ENCODE results near the gene KIAA1586.
"Not testable (repeated sequence)": the region's sequence is repeated elsewhere in the genome, so short reads cannot be mapped to it uniquely, and the experiment has no call there.

Gene KIAA1586

GRCh38 chr6:57046332-57047256 lies at the start of gene KIAA1586:
Gene KIAA1586 (plus strand): TSS chr6:57046693. CDS start chr6:57046756, 63 bp downstream.
- peak; percentile 97 for DNase-seq

DNA sequence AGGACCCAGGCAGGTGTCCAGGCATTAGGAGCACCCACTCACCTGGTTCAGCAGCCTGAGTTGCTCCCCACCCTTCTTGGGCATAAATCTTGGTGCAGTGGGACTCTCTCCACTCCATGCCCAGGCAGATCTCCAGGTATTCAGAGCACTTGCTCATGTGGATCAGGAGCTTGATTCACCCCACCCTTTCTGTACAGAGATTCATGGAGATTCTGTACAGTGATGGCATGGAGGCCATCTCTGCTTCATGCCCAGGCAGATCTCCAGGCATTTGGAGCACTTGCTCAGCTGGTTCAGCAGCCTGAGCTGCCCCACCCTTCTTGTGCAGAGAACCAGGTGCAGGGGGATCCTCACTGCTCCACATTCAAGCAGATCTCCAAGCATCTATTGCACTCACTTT lies 47.4 kb upstream of the KIAA1586 start:
- DNase-seq, result no peak

- DNase-seq, result not testable (repeated sequence)
Measured at GRCh38 chr6:56999748-57000147, 46.7 kb upstream of the KIAA1586 start.

DNA sequence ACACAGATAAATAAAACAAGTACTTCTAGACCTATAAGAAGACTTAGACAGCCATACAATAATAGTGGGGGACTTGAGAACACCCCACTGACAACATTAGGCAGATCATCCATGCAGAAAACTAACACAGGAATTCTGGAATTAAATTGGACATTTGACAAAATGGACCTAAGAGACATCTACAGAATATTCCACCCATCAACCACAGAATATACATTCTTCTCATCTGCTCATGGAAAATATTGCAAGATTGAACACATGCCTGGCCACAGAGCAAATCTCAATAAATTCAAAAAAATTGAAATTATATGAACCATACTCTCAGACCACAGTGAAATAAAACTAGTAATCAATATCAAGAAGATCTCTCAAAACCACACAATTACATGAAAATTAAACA lies 44.3 kb upstream of the KIAA1586 start:
- no peak for DNase-seq

DNA sequence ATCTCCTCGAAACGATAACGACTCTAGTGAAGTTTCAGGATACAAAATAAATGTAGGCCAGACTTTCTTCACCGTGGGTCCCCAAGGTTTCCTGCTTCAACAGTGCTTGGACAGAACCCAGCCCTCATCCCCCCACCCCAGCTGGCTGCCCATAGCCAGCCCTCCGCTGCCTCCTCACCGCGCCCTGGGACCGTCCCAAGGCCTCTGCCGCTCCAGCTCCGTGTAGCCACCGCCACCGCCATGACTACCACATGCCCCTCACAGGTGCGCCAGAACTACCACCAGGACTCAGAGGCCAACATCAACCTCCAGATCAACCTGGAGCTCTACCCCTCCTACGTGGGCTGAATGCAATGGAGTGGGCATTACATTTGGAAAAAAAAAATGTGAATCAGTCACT lies 42.2 kb upstream of the KIAA1586 start:
- DNase-seq, result no peak

- DNase-seq, result no peak
Measured at GRCh38 chr6:57006101-57006500, 40.4 kb upstream of the KIAA1586 start.

DNA sequence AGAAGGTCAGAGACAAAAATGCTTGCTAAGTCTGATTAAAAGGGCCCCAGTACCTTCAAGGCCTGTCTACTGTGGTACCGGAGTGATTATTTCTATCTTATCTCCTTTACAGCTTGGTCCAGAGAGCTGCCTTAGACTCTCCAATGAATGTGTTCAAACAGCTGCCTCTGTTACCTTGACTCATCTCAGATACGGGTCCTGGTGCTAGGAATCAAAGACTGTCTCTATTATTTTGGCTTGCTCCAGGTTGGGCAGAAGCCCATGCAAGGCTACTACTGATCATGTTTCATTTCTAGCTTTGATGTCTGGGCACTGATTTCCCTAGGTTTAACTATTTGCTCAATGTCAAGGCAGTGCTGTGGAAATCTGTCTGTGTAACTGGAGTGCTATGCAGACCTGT lies 38.4 kb upstream of the KIAA1586 start:
- DNase-seq, result not testable (repeated sequence)

GRCh38 chr6:57013521-57013926 lies 33.0 kb upstream of the KIAA1586 start:
- DNase-seq, result no peak

- DNase-seq, result peak; percentile 79
Measured at GRCh38 chr6:57017069-57017468, 29.4 kb upstream of the KIAA1586 start.

DNA sequence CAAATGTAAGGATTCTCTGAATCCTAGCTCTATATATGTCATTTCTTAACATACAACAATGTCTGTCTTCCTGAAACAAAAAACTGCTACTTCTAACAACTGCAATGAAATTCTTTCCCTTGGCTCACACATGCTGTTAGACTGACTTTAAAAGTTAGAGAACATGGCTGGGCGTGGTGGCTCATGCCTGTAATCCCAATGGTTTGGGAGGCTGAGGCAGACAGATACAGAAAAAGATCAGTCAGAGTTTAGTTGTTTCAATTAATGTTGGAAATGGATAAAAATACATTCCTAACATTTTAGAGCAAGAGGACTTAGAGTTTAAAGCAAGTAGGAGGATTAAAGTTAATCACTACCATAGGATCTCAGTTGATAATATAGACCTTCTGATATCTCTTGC lies 28.7 kb upstream of the KIAA1586 start:
- DNase-seq, result peak; percentile 11

- peak; percentile 29 for DNase-seq
Measured at GRCh38 chr6:57019434-57019833, 27.1 kb upstream of the KIAA1586 start.

GRCh38 chr6:57021086-57021720 lies 25.3 kb upstream of the KIAA1586 start:
- DNase-seq, result peak; percentile 85

DNA sequence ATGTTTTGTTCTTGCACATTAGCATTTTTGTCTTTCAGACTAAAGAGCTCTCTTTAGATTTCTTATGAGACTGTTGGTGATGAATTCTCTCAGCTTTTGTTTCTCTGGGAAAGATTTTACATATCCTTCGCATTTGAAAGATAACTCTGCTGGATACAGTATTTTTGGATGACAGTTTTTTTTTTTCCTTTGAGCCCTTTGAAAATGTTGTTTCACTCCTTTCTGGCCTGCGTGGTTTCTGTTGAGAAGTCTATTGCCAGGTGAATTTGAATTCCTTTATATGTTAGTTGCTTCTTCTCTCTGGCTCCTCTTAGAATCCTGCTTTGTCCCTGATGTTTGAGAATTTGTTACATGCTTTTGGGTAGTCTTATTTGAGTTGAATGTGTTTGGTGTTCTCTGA lies 22.2 kb upstream of the KIAA1586 start:
- no peak for DNase-seq

DNA sequence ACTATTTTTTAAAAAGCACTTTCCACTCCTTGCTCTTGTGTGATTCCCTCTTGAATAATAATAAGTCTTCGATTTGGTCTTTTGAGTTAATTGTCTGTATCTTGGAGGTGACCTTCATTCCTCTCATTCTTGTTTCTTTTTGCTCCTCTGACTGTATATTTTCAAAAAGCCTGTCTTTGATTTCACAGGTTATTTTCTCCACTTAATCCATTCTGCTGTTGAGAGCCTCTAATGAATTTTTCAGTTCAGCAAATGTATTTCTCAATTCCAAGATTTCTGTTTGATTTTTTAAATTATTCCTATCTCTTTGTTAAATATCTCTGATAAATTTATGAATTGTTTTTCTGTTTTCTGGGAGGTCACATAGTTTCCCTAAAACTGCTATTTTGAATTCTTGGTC lies 21.7 kb upstream of the KIAA1586 start:
- DNase-seq, result no peak

DNA sequence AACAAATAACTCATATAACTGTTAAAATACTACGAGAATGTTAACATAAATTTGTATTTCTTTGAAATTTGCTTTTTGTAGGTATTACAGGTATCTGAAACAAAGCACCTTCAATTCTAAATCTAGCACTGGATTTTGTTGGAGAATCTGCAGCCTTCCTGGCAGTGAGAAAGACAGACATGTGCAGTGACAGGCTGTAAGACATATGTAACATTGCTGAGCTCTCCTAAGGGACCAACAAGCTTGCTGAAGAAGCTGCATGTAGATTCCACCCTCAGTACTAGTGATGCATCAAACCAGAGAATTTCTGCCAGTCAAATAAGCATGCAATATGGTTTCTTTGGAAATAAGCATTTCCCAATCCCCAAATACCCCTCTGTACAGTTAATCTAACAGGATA lies 20.5 kb upstream of the KIAA1586 start:
- DNase-seq, result no peak

DNA sequence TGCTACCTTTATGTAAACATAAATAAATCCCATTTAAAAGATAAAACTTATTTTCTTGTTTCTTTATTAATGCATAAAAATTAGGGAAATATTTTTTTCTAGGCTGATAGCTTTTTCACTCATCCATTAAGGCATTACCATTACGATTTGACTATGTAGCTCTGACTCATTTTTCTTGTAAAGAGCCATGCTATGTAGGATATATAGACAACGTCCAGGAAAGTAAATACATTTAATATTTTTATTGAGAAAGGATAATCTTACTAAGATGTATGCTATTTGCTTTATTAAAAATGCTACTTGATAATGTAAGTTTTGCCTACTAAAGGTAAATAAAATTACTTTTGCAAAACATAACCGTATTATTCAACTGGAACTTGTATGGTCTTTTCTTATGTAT lies 19.2 kb upstream of the KIAA1586 start:
- DNase-seq, result no peak

- no peak for DNase-seq
Measured at GRCh38 chr6:57029213-57029612, 17.3 kb upstream of the KIAA1586 start.

DNA sequence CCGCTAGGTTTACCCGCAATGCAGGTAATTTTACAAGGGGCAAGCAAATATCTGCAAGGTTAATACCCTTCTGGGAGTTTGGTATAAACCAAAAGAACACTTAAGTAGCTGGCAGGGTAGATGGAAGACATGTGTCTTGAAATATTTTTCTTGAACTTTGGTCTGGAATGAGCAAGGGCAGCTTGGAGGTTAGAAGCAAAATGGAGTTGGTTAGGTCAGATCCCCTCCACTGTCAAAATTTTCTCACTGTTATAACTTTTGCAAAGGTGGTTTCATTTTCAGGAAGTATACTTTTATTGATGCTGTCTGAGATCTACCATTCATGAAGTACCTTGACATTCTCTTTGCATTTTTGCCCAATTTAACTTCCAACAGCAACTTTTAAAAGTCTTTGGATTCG lies 13.3 kb upstream of the KIAA1586 start:
- no peak for DNase-seq

- no peak for DNase-seq
Measured at GRCh38 chr6:57035549-57035948, 10.9 kb upstream of the KIAA1586 start.

DNA sequence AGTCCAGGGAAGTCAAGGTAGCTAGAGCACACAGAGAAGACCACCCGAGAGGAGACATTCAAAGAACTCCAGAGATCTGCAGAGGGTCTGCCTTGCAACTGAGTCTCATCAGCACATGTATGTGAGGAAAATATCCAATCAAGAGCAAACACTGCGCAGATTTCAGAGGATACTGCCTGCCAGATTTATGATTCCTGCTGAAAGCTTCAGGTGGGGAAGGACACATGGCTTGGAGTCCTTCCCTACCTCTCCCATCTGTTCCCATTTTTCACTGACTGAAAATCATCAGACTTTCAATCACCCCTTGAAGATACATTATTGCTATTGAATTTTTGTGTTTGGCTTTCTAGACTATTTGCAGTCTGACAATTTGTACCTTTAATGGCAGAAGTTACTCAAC lies 7.6 kb upstream of the KIAA1586 start:
- DNase-seq, result no peak

- peak; percentile 56 for DNase-seq
Measured at GRCh38 chr6:57040011-57040410, 6.5 kb upstream of the KIAA1586 start.

DNA sequence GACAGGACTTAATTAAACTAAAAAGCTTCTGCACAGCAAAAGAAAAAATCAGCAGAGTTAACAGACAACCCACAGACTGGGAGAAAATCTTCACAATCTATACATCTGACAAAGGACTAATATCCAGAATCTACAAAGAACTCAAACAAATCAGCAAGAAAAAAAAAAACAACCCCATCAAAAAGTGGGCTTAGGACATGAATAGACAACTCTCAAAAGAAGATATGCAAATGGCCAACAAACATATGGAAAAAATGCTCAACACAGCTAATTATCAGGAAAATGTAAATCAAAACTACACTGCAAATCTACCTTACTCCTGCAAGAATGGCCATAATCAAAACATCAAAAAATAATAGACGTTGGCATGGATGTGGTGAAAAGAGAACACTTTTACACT lies 2.4 kb upstream of the KIAA1586 start:
- DNase-seq, result not testable (repeated sequence)

- no peak for DNase-seq
Measured at GRCh38 chr6:57044568-57044967, 1.9 kb upstream of the KIAA1586 start.

DNA sequence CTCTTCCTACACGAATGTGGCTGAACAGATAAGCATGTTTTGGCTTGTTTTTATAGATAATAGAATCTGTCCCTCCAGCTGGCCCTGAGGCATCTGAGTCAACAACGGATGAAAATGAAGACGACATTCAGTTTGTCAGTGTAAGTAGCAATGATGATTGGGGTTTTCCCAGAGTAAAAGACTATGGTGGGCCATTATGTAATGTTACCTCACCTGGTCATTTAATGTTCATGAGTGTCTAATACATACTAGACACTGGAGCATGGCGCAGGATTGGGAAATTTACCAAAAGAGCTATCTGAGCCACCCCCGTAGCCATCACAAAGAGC lies 728 bp downstream of the KIAA1586 start:
- DNase-seq, result not testable (repeated sequence)
